Loucy (cell line): ENCODE results near the gene PGBD5.

Source experiments
- H2AFZ ChIP-seq: fragments of 200-600 bp; sonication (generic); 2 replicates; pipeline ENCODE4 v1.6.0; 2016; ENCODE audit warnings: antibody characterized with exemption, mild to moderate bottlenecking, low read length, moderate library complexity
- H3F3A ChIP-seq: fragments of 200-600 bp; 2 replicates; pipeline ENCODE4 v1.6.0; 2016; ENCODE audit warnings: antibody characterized with exemption, low read depth, mild to moderate bottlenecking
- H3K27me3 ChIP-seq: fragments of 200-600 bp; sonication (generic); 2 replicates; pipeline ENCODE4 v1.6.1; 2014; ENCODE audit warnings: low read length, mild to moderate bottlenecking; ENCODE audit not compliant: insufficient read depth, poor library complexity, severe bottlenecking
- H3K36me3 ChIP-seq: fragments of 200-600 bp; sonication (generic); 2 replicates; pipeline ENCODE4 v1.6.1; 2016; ENCODE audit warnings: low read length; ENCODE audit not compliant: insufficient read depth
- H3K4me1 ChIP-seq: fragments of 200-600 bp; sonication (generic); 2 replicates; pipeline ENCODE4 v1.5.1; 2014; ENCODE audit warnings: low read length, mild to moderate bottlenecking; ENCODE audit not compliant: insufficient read depth, poor library complexity, severe bottlenecking
- H3K4me2 ChIP-seq: fragments of 200-600 bp; sonication (generic); 2 replicates; pipeline ENCODE4 v1.6.0; 2014; ENCODE audit warnings: antibody characterized with exemption, low read length, low read depth, mild to moderate bottlenecking; ENCODE audit not compliant: poor library complexity, severe bottlenecking
- H3K4me3 ChIP-seq: fragments of 200-600 bp; sonication (generic); 2 replicates; pipeline ENCODE4 v1.5.1; 2014; ENCODE audit warnings: low read length, mild to moderate bottlenecking, mixed read lengths; ENCODE audit not compliant: poor library complexity, severe bottlenecking
- H3K79me2 ChIP-seq: fragments of 200-600 bp; sonication (generic); 2 replicates; pipeline ENCODE4 v1.6.1; 2014; ENCODE audit warnings: low read length; ENCODE audit not compliant: insufficient read depth
- H3K9ac ChIP-seq: fragments of 200-600 bp; sonication (generic); 2 replicates; pipeline ENCODE4 v1.6.0; 2014; ENCODE audit warnings: mild to moderate bottlenecking, low read depth, low read length, moderate library complexity; ENCODE audit not compliant: poor library complexity, severe bottlenecking
- H3K9me2 ChIP-seq: fragments of 200-600 bp; sonication (generic); replicated peaks from 2 replicates; pipeline ENCODE4 v1.6.1; 2016; ENCODE audit warnings: low read depth, low read length, mixed read lengths
- H3K9me3 ChIP-seq: fragments of 200-600 bp; sonication (generic); 2 replicates; pipeline ENCODE4 v1.6.1; 2014; ENCODE audit warnings: mild to moderate bottlenecking, antibody characterized with exemption, low read length, low read depth; ENCODE audit not compliant: insufficient read depth
- H4K20me1 ChIP-seq: fragments of 200-600 bp; sonication (generic); 2 replicates; pipeline ENCODE4 v1.6.0; 2014; ENCODE audit warnings: antibody characterized with exemption, low read length, mild to moderate bottlenecking; ENCODE audit not compliant: insufficient read depth, poor library complexity, severe bottlenecking
- CTCF ChIP-seq: fragments of 200-600 bp; sonication (generic); conservative IDR thresholded peaks from 2 replicates; pipeline ENCODE4 v1.5.1; 2014; ENCODE audit warnings: mild to moderate bottlenecking, antibody characterized with exemption, low read length
- EZH2phosphoT487 ChIP-seq: fragments of 200-600 bp; IDR thresholded peaks from 2 replicates; pipeline ENCODE4 v1.6.1; 2018; ENCODE audit warnings: antibody characterized with exemption, mild to moderate bottlenecking, moderate library complexity, borderline replicate concordance

The PGBD5 gene

GRCh38 chr1:230286166-230286889, 139.8 kb downstream of the PGBD5 start:
- no peaks in the 10 kb centered on the region for H4K20me1 ChIP-seq
- peaks cover 17% of the 10 kb centered on the region; the same call in 1 of the 2 replicates for H3K79me2 ChIP-seq
- TF ChIP-seq EZH2phosphoT487 (no peak), CTCF (no peak)
- no peak overlapping the region for H3K4me3 ChIP-seq
- no peaks in the 10 kb centered on the region for H3K9me3 ChIP-seq
- H3K27me3 ChIP-seq: no peaks in the 10 kb centered on the region
- peaks cover 9% of the 10 kb centered on the region; the same call in 1 of the 2 replicates for H3K36me3 ChIP-seq
- H3K4me1 ChIP-seq: peaks cover 43% of the 10 kb centered on the region
- H3K4me2 ChIP-seq: no peak overlapping the region
- no peak overlapping the region for H2AFZ ChIP-seq
- peaks cover 9% of the 10 kb centered on the region for H3F3A ChIP-seq
- H3K9me2 ChIP-seq: no peaks in the 10 kb centered on the region
- H3K9ac ChIP-seq: no peak overlapping the region

DNA sequence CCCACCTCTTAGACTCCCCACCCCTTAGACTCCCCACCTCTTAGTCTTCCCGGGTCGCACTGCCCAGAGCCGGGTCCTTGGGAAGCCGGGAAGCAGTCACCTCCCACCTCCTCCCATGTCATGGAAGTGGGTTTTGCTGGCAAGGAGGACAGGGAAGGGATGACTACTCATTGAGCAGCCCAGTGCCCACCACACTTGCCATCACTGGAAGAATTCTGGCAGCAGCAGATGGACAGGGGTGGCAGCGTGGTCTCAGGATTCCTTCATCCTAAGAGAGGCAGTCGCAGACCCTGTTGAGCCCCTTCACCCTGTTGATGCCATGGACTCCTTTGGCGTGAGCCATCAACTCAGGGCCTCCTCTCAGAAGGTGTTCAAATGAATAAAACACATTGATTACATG, 140.8 kb downstream of the PGBD5 start:
- TF ChIP-seq EZH2phosphoT487 (no peak), CTCF (no peak)
- no peaks in the 10 kb centered on the region for H3K27me3 ChIP-seq
- no peaks in the 10 kb centered on the region for H3K9me2 ChIP-seq
- no peak overlapping the region for H3K4me2 ChIP-seq
- H2AFZ ChIP-seq: no peak overlapping the region
- H3K9me3 ChIP-seq: no peaks in the 10 kb centered on the region
- H3F3A ChIP-seq: peaks cover 15% of the 10 kb centered on the region
- no peaks in the 10 kb centered on the region for H4K20me1 ChIP-seq
- no peak overlapping the region for H3K9ac ChIP-seq
- H3K79me2 ChIP-seq: peaks cover 21% of the 10 kb centered on the region; the same call in 1 of the 2 replicates
- H3K4me1 ChIP-seq: peaks cover 47% of the 10 kb centered on the region
- peaks cover 16% of the 10 kb centered on the region; the same call in 1 of the 2 replicates for H3K36me3 ChIP-seq
- no peak overlapping the region for H3K4me3 ChIP-seq

DNA sequence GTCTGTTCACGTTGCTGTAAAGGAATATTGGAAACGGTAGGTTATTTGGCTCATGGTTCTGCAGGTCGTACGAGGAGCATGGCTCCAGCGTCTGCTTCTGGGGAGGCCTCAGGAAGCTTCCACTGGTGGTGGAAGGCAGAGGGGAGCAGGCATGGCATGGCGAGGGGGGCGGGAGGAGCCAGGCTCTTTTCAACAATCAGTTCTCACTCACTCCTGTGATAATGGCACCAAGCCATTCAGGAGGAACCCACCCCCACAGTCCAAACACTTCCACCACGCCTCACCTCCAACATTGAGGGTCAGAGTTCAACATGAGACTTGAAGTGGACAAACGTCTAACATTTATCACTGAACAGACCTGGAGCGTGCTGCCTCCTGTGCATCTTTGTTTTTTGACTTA, 141.2 kb downstream of the PGBD5 start:
- TF ChIP-seq EZH2phosphoT487: no peak
- no peak for TF ChIP-seq CTCF
- peaks cover 21% of the 10 kb centered on the region for H3K36me3 ChIP-seq
- H3K9me3 ChIP-seq: no peaks in the 10 kb centered on the region
- H3K4me1 ChIP-seq: peaks cover 52% of the 10 kb centered on the region
- H3K4me2 ChIP-seq: no peak overlapping the region
- peaks cover 19% of the 10 kb centered on the region for H3F3A ChIP-seq
- H4K20me1 ChIP-seq: no peaks in the 10 kb centered on the region
- H3K27me3 ChIP-seq: no peaks in the 10 kb centered on the region
- no peak overlapping the region for H3K9ac ChIP-seq
- no peak overlapping the region for H2AFZ ChIP-seq
- H3K9me2 ChIP-seq: no peaks in the 10 kb centered on the region
- peaks cover 26% of the 10 kb centered on the region; the same call in 1 of the 2 replicates for H3K79me2 ChIP-seq
- no peak overlapping the region for H3K4me3 ChIP-seq
